CD4-positive, CD25-positive, alpha-beta regulatory T cell (primary cell): ENCODE results near the gene PHF21A. TPM values are rescaled to one million over a fixed set of nuclear protein-coding genes. Genes with fewer than 3 reads are reported as not detected.
A peak's percentile ranks its signal among the peaks of the same experiment; 100 is the strongest.

ENCODE experiments used
- ATAC-seq, 2 donors: fragments of 150-1000 bp; cut with Tn5 transposase; one replicate each; pipeline ENCODE4 v1.10.0; 2021; ENCODE audit warnings: low read depth in 2 of 2, moderate number of reproducible peaks in 2 of 2, moderate library complexity in 1 of 2
- DNase-seq, 3 donors: peaks; one replicate each; pipeline versions ENCODE4 v3.0.0 to v3.0.0-alpha.2; 2012 to 2022; ENCODE audit warnings: mixed read lengths in 1 of 3
- H3K27ac ChIP-seq: one replicate; pipeline ENCODE4 v1.7.0; 2013; ENCODE audit warnings: mild to moderate bottlenecking, low read length; ENCODE audit not compliant: insufficient read depth, poor library complexity, severe bottlenecking
- H3K27me3 ChIP-seq: one replicate; pipeline ENCODE4 v1.7.0; 2013; ENCODE audit warnings: low read length; ENCODE audit not compliant: control insufficient read depth, insufficient read depth
- H3K36me3 ChIP-seq: one replicate; pipeline ENCODE4 v1.7.0; 2013; ENCODE audit warnings: mild to moderate bottlenecking, low read length, moderate library complexity; ENCODE audit not compliant: control insufficient read depth, insufficient read depth
- H3K4me1 ChIP-seq: 2 replicates; pipeline ENCODE4 v1.7.0; 2013; ENCODE audit warnings: mild to moderate bottlenecking, low read length; ENCODE audit not compliant: insufficient read depth, control insufficient read depth, poor library complexity, severe bottlenecking
- H3K4me3 ChIP-seq: one replicate; pipeline ENCODE4 v1.7.0; 2013; ENCODE audit warnings: low read depth, mild to moderate bottlenecking, low read length, moderate library complexity
- H3K9me3 ChIP-seq, 2 experiments: 1 replicate in 1 of 2; 2 replicates in 1 of 2; pipeline ENCODE4 v1.7.0; 2013; ENCODE audit warnings: low read length in 2 of 2, mild to moderate bottlenecking in 1 of 2, moderate library complexity in 1 of 2; ENCODE audit not compliant: control insufficient read depth in 2 of 2
- H3K27ac Mint-ChIP-seq, 3 donors: one replicate each; pipeline ENCODE4 v1.8.0; 2020 to 2022; ENCODE audit warnings: mild to moderate bottlenecking in 3 of 3, mixed read lengths in 3 of 3, moderate library complexity in 2 of 3
- H3K27me3 Mint-ChIP-seq: one replicate; pipeline ENCODE4 v1.8.0; 2022; ENCODE audit warnings: mild to moderate bottlenecking, mixed read lengths
- H3K36me3 Mint-ChIP-seq: one replicate; pipeline ENCODE4 v1.8.0; 2020; ENCODE audit warnings: mixed read lengths
- H3K4me1 Mint-ChIP-seq, 4 donors: one replicate each; pipeline ENCODE4 v1.8.0; 2020 to 2022; ENCODE audit warnings: mixed read lengths in 4 of 4, mild to moderate bottlenecking in 1 of 4
- H3K4me3 Mint-ChIP-seq, 4 donors: one replicate each; pipeline ENCODE4 v1.8.0; 2020 to 2022; ENCODE audit warnings: mild to moderate bottlenecking in 4 of 4, mixed read lengths in 4 of 4, moderate library complexity in 3 of 4
- H3K9me3 Mint-ChIP-seq, 7 donors: one replicate each; pipeline ENCODE4 v1.8.0; 2020 to 2022; ENCODE audit warnings: mixed read lengths in 7 of 7, mild to moderate bottlenecking in 3 of 7, moderate library complexity in 2 of 7
- polyA plus RNA-seq, 4 donors: library from polyadenylated mRNA; unstranded; fragments of 300-500 nt; fragmentation: Illumina TruSeq; gene quantifications; one replicate each; pipeline ENCODE4 v1.2.3, GENCODE V29; 2021
- total RNA-seq: library from RNA; stranded (reverse); gene quantifications from one replicate; pipeline ENCODE4 v1.2.3, GENCODE V29; 2022

PHF21A gene
- total and polyA plus RNA-seq, 5 donors from 2014 or later: 6.0 to 111 (median 9.2) TPM

DNA sequence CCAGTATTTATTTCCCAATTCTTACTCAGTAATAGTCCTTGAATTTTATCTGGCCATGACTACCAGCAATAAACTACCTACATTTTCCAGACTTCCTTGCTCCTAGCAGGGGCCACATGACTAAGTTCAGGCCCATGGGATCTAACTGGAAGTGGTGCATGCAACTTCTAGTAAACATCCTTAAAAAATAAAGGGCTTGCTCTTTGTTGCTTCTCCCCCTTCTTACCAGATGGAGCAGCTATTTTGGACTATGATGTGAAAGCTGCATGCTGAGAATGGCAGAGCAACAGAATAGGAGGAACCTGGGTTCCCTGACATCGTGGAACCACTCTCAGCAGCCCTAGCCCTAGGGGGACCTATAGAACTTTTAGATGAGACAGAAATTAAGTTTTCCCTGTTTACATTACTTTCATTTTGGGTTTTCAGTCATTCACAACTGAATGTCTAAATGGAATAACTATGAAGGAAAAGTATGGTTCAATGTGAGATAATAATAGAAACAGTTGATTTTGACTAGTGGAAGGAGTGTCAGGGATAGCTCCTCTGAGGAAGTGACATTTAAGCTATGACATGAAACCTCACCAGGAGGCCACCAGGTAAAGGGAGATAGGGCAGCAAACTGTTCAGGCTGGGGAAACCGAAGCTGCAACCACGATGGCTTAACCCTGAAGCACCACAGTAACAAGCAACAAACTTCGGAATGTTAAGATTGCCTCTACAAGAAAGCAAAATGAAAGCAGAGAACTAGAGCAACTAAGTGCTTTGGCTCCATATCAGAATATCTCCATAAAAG is 48.9 kb downstream of the PHF21A start:
- no peaks in the 10 kb centered on the region for H3K27me3 ChIP-seq
- Mint-ChIP-seq H3K27me3 (no peaks in the 10 kb centered on the region), H3K36me3 (peaks cover 43% of the 10 kb centered on the region), H3K9me3 (no peaks in the 10 kb centered on the region), H3K4me1 (peaks cover 9 to 16% (median 14%) of the 10 kb centered on the region in 4 donors), H3K4me3 (no peak overlapping the region), H3K27ac (peak overlapping the region in 1 of 3 donors; percentile 42)
- H3K27ac ChIP-seq: no peak overlapping the region
- no peaks in the 10 kb centered on the region for H3K4me1 ChIP-seq
- no peaks in the 10 kb centered on the region for H3K9me3 ChIP-seq
- DNase-seq (no peak), ATAC-seq (no peak)
- H3K36me3 ChIP-seq: peaks cover 60% of the 10 kb centered on the region
- no peak overlapping the region for H3K4me3 ChIP-seq

DNA sequence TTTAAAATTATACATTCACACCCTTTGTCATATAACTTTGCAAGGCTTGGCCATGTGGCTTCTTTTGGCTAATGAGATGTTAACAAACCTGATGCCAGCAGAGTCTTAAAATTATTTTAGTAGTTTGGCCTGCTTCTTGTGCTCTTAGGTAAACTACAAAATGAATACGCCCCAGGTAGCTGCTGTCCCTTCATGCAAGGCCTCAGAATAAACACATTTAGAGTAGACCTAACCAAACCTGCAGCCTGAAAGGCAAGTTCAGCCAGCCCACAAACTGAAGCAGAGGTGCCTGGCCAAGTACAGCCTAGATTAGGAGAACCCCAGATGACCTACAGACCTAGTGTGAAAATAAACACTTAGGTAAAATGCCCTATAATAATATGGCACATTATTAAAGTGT is 50.2 kb downstream of the PHF21A start:
- no peak overlapping the region for H3K4me3 ChIP-seq
- H3K27me3 ChIP-seq: no peaks in the 10 kb centered on the region
- no peak overlapping the region for H3K4me3 Mint-ChIP-seq
- H3K36me3 Mint-ChIP-seq: peaks cover 37% of the 10 kb centered on the region
- no peak for ATAC-seq
- no peaks in the 10 kb centered on the region for H3K4me1 ChIP-seq
- no peaks in the 10 kb centered on the region for H3K9me3 Mint-ChIP-seq
- H3K27me3 Mint-ChIP-seq: no peaks in the 10 kb centered on the region
- H3K9me3 ChIP-seq: no peaks in the 10 kb centered on the region
- no peak overlapping the region for H3K27ac Mint-ChIP-seq
- peaks cover 57% of the 10 kb centered on the region for H3K36me3 ChIP-seq
- H3K4me1 Mint-ChIP-seq: peaks cover 13 to 20% (median 15%) of the 10 kb centered on the region in 4 donors
- no peak for DNase-seq
- H3K27ac ChIP-seq: no peak overlapping the region

DNA sequence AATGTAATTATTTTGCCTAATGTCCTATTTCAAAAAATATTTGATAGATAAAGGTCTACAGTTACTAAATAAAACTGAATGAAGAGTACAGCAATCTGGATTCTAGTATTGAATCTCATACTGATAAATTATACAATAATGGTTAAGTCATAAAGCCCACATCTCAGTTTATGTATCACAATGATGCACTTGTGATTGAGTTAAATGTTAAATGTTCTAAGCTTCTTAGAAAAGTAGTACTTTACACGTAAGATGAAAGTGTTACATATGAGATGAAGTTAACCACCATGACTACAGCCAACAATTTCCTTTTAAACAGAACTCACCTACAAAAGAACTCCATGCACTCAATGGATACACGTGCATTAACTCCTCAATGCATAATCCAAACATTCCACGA is 51.7 kb downstream of the PHF21A start:
- Mint-ChIP-seq H3K4me3 (no peak overlapping the region), H3K36me3 (peaks cover 29% of the 10 kb centered on the region), H3K9me3 (no peaks in the 10 kb centered on the region), H3K27me3 (no peaks in the 10 kb centered on the region), H3K4me1 (peaks cover 18 to 23% (median 21%) of the 10 kb centered on the region in 4 donors), H3K27ac (peak overlapping the region in 1 of 3 donors; percentile 11)
- DNase-seq: peak in 1 of 3 donors; percentile 7
- Histone ChIP-seq H3K4me1 (no peaks in the 10 kb centered on the region), H3K27ac (no peak overlapping the region), H3K27me3 (no peaks in the 10 kb centered on the region), H3K36me3 (peaks cover 48% of the 10 kb centered on the region), H3K9me3 (no peaks in the 10 kb centered on the region), H3K4me3 (no peak overlapping the region)
- ATAC-seq: no peak

DNA sequence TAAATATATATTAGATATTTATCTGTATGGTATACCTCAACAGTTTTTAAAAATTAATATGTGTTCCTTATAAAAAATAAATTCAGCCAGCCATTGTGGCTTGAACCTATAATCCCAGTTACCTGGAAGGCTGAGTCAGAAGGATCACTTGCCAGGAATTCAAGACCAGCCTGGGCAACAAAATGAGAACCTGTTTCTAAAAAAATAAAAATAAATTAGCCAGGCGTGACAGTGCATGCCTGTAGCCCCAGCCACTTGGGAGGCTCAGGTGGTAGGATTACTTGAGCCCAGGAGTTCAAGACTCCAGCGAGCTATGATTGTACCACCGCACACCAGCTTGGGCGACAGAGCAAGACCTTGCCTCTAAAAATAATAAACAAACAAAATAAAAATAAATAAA is 54.9 kb downstream of the PHF21A start:
- no peaks in the 10 kb centered on the region for H3K27me3 Mint-ChIP-seq
- no peaks in the 10 kb centered on the region for H3K9me3 ChIP-seq

DNA sequence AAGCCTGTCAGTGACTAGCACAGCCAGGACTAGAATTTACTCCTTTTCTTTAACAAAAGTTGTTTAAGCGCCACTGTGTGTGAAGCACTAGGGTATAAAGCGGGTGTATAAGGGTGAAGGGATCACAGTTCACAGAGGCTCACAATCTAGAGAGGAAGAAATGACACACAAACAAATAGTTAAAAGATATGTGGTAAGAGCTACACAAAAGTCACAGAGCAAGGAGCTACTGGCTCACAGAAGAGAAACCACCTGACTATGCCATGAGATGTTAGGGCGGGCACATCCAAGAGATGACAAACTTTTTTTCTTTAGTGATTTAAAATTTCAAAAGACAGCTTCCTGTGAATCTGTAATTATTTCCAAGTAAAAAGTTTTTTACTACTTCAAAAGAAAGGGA is 55.6 kb downstream of the PHF21A start:
- H3K27ac Mint-ChIP-seq: peak overlapping the region in 1 of 3 donors; percentile 6
- peaks cover 24 to 30% (median 27%) of the 10 kb centered on the region in 4 donors for H3K4me1 Mint-ChIP-seq
- Histone ChIP-seq H3K9me3 (no peaks in the 10 kb centered on the region), H3K27ac (no peak overlapping the region), H3K4me3 (no peak overlapping the region), H3K36me3 (peaks cover 32% of the 10 kb centered on the region), H3K4me1 (no peaks in the 10 kb centered on the region), H3K27me3 (no peaks in the 10 kb centered on the region)
- DNase-seq: peak in 1 of 3 donors; percentile 46
- peaks cover 41% of the 10 kb centered on the region for H3K36me3 Mint-ChIP-seq
- no peak overlapping the region for H3K4me3 Mint-ChIP-seq
- ATAC-seq: no peak
- H3K27me3 Mint-ChIP-seq: no peaks in the 10 kb centered on the region
- no peaks in the 10 kb centered on the region for H3K9me3 Mint-ChIP-seq

More for the DNA sequence above, 54.9 kb downstream of the PHF21A start:
- no peak for DNase-seq
- Histone ChIP-seq H3K4me1 (no peaks in the 10 kb centered on the region), H3K27me3 (no peaks in the 10 kb centered on the region), H3K27ac (no peak overlapping the region), H3K4me3 (no peak overlapping the region), H3K36me3 (peaks cover 36% of the 10 kb centered on the region)
- Mint-ChIP-seq H3K27ac (no peak overlapping the region), H3K4me1 (peaks cover 22 to 30% (median 25%) of the 10 kb centered on the region in 4 donors), H3K9me3 (no peaks in the 10 kb centered on the region), H3K4me3 (no peak overlapping the region), H3K36me3 (peaks cover 41% of the 10 kb centered on the region)
- no peak for ATAC-seq

DNA sequence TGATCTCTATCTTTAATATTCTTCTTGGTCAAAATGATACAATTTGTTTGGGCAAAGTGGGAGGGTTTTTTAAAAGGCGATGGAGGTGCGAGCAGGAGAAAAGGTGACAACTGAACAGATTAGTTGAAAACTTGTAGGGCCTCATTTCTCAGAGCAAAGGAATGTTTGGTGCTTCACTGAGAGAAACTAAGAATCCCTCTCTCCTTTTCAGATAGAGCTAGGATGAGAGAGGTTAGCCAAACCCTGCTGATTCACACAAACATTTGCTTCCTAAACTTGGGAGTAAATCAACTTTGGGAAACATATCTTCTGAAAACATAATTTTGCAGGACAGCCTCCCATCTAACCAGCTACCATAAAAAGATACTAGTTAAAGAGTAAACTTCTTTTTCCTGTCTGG is 57.0 kb downstream of the PHF21A start:
- Histone ChIP-seq H3K27ac (no peak overlapping the region), H3K9me3 (no peaks in the 10 kb centered on the region), H3K27me3 (no peaks in the 10 kb centered on the region), H3K4me3 (no peak overlapping the region), H3K4me1 (no peaks in the 10 kb centered on the region), H3K36me3 (peaks cover 25% of the 10 kb centered on the region)
- Mint-ChIP-seq H3K27me3 (no peaks in the 10 kb centered on the region), H3K4me3 (no peak overlapping the region), H3K9me3 (no peaks in the 10 kb centered on the region), H3K4me1 (peaks cover 22 to 30% (median 26%) of the 10 kb centered on the region in 4 donors), H3K27ac (no peak overlapping the region), H3K36me3 (peaks cover 41% of the 10 kb centered on the region)
- DNase-seq (no peak), ATAC-seq (no peak)

DNA sequence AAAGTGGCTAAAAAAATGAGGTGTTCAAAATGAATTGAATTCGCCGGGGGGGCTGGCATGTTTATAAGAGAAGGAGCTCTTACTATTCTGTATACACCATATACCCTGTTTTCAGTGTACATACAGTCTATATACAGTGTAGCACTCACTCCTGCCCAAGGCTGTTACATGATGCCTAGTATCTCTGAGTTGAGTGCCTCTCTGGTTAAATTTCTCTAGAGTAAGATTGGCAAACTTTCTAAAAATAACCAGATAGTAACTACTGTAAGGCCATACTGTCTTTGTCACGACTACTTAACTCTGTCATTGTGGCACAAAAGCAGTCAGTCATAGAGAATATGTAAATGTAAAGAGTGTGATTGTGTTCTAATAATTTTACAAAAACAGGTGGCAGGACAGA is 58.1 kb downstream of the PHF21A start:
- peaks cover 33% of the 10 kb centered on the region for H3K36me3 Mint-ChIP-seq
- no peak overlapping the region for H3K27ac Mint-ChIP-seq
- ATAC-seq (no peak), DNase-seq (no peak)
- peak overlapping the region in 1 of 4 donors; percentile 62 for H3K4me3 Mint-ChIP-seq
- no peaks in the 10 kb centered on the region for H3K9me3 ChIP-seq
- peaks cover 0 to 1% (median 0%) of the 10 kb centered on the region in 7 donors for H3K9me3 Mint-ChIP-seq
- H3K36me3 ChIP-seq: peaks cover 18% of the 10 kb centered on the region
- no peaks in the 10 kb centered on the region for H3K4me1 ChIP-seq
- peaks cover 24 to 37% (median 27%) of the 10 kb centered on the region in 4 donors for H3K4me1 Mint-ChIP-seq
- no peaks in the 10 kb centered on the region for H3K27me3 ChIP-seq
- H3K4me3 ChIP-seq: no peak overlapping the region
- no peaks in the 10 kb centered on the region for H3K27me3 Mint-ChIP-seq
- no peak overlapping the region for H3K27ac ChIP-seq

DNA sequence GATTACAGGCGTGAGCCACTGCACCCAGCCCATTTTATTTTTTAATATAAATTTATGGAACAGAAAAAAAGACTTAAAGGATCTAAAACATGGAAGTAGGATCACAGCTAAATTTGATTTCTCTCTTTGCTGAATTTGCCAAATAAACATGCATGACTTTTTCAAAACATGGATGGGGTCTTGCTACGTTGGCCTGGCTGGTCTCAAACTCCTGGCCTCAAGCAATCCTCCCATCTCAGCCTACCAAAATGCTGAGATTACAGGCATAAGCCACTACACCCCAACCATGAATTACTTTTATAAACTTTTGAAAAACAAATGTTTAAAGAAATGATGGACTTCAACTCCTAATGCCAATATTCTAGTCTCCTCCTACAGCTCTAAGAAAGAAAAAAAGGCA is 61.2 kb downstream of the PHF21A start:
- Histone ChIP-seq H3K4me1 (no peaks in the 10 kb centered on the region), H3K27me3 (no peaks in the 10 kb centered on the region), H3K9me3 (no peaks in the 10 kb centered on the region), H3K4me3 (no peak overlapping the region), H3K36me3 (peaks cover 6% of the 10 kb centered on the region), H3K27ac (no peak overlapping the region)
- no peak overlapping the region for H3K4me3 Mint-ChIP-seq
- ATAC-seq (no peak), DNase-seq (no peak)
- H3K36me3 Mint-ChIP-seq: peaks cover 31% of the 10 kb centered on the region
- no peak overlapping the region for H3K27ac Mint-ChIP-seq
- H3K27me3 Mint-ChIP-seq: no peaks in the 10 kb centered on the region
- peaks cover 0 to 1% (median 0%) of the 10 kb centered on the region in 7 donors for H3K9me3 Mint-ChIP-seq
- H3K4me1 Mint-ChIP-seq: peaks cover 23 to 38% (median 31%) of the 10 kb centered on the region in 4 donors
